Activated CD8-positive, alpha-beta memory T cell treated with anti-CD3 and anti-CD28 coated beads, Interleukin-2, amount 10 ng/mL, durations not matched to agents 7 days and 5 days (primary cell): ENCODE data around the gene SYCP2L. TPM values are rescaled to one million over a fixed set of nuclear protein-coding genes. Genes with fewer than 3 reads are reported as not detected.

Experiments used
- ATAC-seq: fragments of 150-1000 bp; cut with Tn5 transposase; one replicate; pipeline ENCODE4 v1.10.0; 2021; ENCODE audit warnings: moderate library complexity
- CTCF ChIA-PET: fragments of 350-600 bp; sonication (Branson Sonifier 250); formaldehyde crosslinking; loops from one replicate; lab custom pipeline; 2021; ENCODE audit warnings: antibody characterized with exemption; lab: Charles Lee
- DNase-seq: peaks from one replicate; pipeline ENCODE4 v3.0.0-alpha.2; 2020
- H3K27ac Mint-ChIP-seq: one replicate; pipeline ENCODE4 v1.8.0; 2021; ENCODE audit warnings: mild to moderate bottlenecking, mixed read lengths
- H3K27me3 Mint-ChIP-seq: one replicate; pipeline ENCODE4 v1.8.0; 2021; ENCODE audit warnings: mixed read lengths
- H3K36me3 Mint-ChIP-seq: one replicate; pipeline ENCODE4 v1.8.0; 2021; ENCODE audit warnings: mild to moderate bottlenecking, mixed read lengths
- H3K4me1 Mint-ChIP-seq: one replicate; pipeline ENCODE4 v1.8.0; 2021; ENCODE audit warnings: mixed read lengths
- H3K4me3 Mint-ChIP-seq: one replicate; pipeline ENCODE4 v1.8.0; 2021; ENCODE audit warnings: mild to moderate bottlenecking, moderate library complexity, mixed read lengths
- H3K9me3 Mint-ChIP-seq: one replicate; pipeline ENCODE4 v1.8.0; 2022; ENCODE audit warnings: low read depth, mixed read lengths
- total RNA-seq, 2 experiments: library from RNA; stranded (reverse); gene quantifications; one replicate each; pipeline ENCODE4 v1.2.3, GENCODE V29; 2021

Gene SYCP2L
- total RNA-seq, 2 experiments from 2014 or later = 0.37 to 0.64 TPM

DNA sequence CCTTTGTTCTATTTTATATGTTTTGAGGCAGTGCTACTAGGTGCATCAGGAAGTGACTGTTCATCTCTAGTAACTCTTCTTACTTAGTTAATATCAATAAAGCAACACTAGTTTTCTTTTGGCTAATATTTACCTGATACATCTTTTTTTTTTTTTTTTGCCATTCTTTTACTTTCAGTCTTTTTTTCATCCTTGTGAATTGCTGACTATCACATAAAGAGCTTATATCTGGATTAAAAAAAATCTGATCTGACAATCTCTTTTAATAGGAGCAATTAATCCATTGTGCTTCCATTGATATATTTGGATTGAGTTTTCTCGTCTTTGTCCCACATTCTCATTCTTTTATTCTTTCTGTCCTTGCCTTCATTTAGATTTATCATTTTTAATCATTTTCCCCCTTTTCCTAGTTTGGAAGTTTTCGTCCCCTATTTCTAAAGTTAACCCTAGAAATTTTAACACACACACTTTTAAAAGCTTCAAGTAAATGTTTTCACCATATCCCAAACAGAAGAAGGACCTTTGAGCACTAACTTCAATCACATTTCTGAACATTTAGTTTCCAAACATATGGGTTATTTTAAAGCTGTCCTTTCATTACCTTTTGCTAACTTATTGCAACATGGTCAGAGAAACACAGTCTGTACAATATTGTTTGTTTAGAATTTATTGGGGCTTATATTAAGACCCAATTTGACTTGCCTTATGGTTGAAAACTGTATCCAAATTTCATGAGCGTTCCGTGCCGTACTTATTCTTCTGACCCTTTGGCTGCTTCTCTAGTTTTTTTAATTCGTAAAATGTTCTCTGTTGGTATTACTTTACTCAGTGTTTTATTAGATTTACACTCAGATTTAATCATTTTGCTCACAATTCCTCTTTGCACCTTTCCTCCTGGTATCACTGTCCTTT is 63.0 kb downstream of the SYCP2L start:
- ATAC-seq (no peak), DNase-seq (no peak)
- Mint-ChIP-seq H3K4me1 (peaks cover 1% of the 10 kb centered on the region), H3K9me3 (no peaks in the 10 kb centered on the region), H3K27ac (no peak overlapping the region), H3K27me3 (peaks cover 27% of the 10 kb centered on the region), H3K36me3 (no peaks in the 10 kb centered on the region), H3K4me3 (no peak overlapping the region)
- CTCF ChIA-PET = interaction anchor here (1.1 to 1.2 kb wide), 2 partner anchors 11 to 119 kb away, joined by 4 read pairs; no protein-coding TSS in a partner anchor

DNA sequence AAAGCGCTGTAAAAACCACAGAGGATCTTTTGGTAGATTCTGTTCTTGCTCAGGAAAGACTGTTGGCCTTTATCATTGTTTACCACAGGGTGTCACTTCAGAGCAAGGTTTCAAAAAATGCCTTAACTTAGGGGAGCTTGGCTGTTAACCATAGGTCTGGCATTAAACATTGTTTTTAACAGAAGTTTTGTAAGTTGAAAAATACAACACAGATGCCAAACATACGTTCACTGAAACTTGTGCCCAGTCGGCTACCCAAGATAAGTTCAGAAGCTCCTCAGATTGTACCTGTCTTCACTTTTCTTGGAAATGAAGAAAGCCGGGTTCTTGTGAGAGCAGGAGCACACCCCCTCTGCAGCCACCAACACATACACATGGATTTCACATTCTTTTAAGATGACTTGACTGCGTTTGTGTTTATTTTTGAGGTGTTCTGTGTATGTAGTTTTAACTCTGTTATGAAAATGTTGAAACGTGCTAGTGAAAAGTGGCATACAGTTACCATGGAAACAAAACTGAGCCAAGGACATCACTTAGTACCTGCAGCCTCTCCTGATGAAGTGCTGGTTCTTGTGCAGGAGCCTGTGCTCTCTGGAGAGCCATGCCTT is 64.9 kb downstream of the SYCP2L start:
- CTCF ChIA-PET = interaction anchor here (1.2 to 1.8 kb wide), 3 partner anchors 9 to 624 kb away, joined by 3 to 7 read pairs (median 4); no protein-coding TSS in a partner anchor
- H3K36me3 Mint-ChIP-seq = no peaks in the 10 kb centered on the region
- ATAC-seq (no peak), DNase-seq (no peak)
- no peak overlapping the region for H3K4me3 Mint-ChIP-seq
- H3K27me3 Mint-ChIP-seq = peaks cover 19% of the 10 kb centered on the region
- H3K9me3 Mint-ChIP-seq = no peaks in the 10 kb centered on the region
- H3K27ac Mint-ChIP-seq = no peak overlapping the region
- peaks cover 1% of the 10 kb centered on the region for H3K4me1 Mint-ChIP-seq

- CTCF ChIA-PET = interaction anchor here (0.6 to 3.5 kb wide), 20 partner anchors 8 to 621 kb away, joined by 3 to 24 read pairs (median 4); no protein-coding TSS in a partner anchor
- Mint-ChIP-seq H3K9me3 (no peaks in the 10 kb centered on the region), H3K36me3 (no peaks in the 10 kb centered on the region)
Measured at GRCh38 chr6:10954590-10955010, 67.7 kb downstream of the SYCP2L start.

GRCh38 chr6:10956776-10957175 is 69.9 kb downstream of the SYCP2L start:
- Mint-ChIP-seq H3K27me3 (peaks cover 20% of the 10 kb centered on the region), H3K4me1 (peaks cover 1% of the 10 kb centered on the region), H3K4me3 (no peak overlapping the region), H3K9me3 (no peaks in the 10 kb centered on the region), H3K27ac (no peak overlapping the region), H3K36me3 (no peaks in the 10 kb centered on the region)
- CTCF ChIA-PET = no interaction called here
- DNase-seq (no peak), ATAC-seq (no peak)

More at GRCh38 chr6:10954590-10955010, 67.7 kb downstream of the SYCP2L start:
- H3K4me3 Mint-ChIP-seq = no peak overlapping the region
- H3K27ac Mint-ChIP-seq = no peak overlapping the region
- H3K27me3 Mint-ChIP-seq = peaks cover 18% of the 10 kb centered on the region
- peak; percentile 80 for ATAC-seq
- H3K4me1 Mint-ChIP-seq = peaks cover 1% of the 10 kb centered on the region
- DNase-seq = peak; percentile 82

GRCh38 chr6:10957414-10957886 is 70.6 kb downstream of the SYCP2L start:
- no peaks in the 10 kb centered on the region for H3K36me3 Mint-ChIP-seq
- no peak overlapping the region for H3K4me3 Mint-ChIP-seq
- H3K27ac Mint-ChIP-seq = no peak overlapping the region
- H3K9me3 Mint-ChIP-seq = no peaks in the 10 kb centered on the region
- ATAC-seq (no peak), DNase-seq (no peak)
- CTCF ChIA-PET = interaction anchor here (1.0 kb wide), 1 partner anchor 111 kb away, joined by 4 read pairs; no protein-coding TSS in a partner anchor
- H3K27me3 Mint-ChIP-seq = peaks cover 22% of the 10 kb centered on the region
- peaks cover 1% of the 10 kb centered on the region for H3K4me1 Mint-ChIP-seq

GRCh38 chr6:10960171-10960570 is 73.3 kb downstream of the SYCP2L start:
- DNase-seq (no peak), ATAC-seq (no peak)
- H3K4me1 Mint-ChIP-seq = peaks cover 2% of the 10 kb centered on the region
- no peak overlapping the region for H3K27ac Mint-ChIP-seq
- H3K36me3 Mint-ChIP-seq = no peaks in the 10 kb centered on the region
- no peak overlapping the region for H3K4me3 Mint-ChIP-seq
- H3K27me3 Mint-ChIP-seq = peaks cover 27% of the 10 kb centered on the region
- CTCF ChIA-PET = interaction anchor here (1.8 kb wide), 1 partner anchor 10 kb away, joined by 4 read pairs; no protein-coding TSS in a partner anchor
- no peaks in the 10 kb centered on the region for H3K9me3 Mint-ChIP-seq

- ATAC-seq = no peak
- Mint-ChIP-seq H3K4me1 (peaks cover 2% of the 10 kb centered on the region), H3K27me3 (peaks cover 31% of the 10 kb centered on the region), H3K27ac (no peak overlapping the region), H3K36me3 (no peaks in the 10 kb centered on the region), H3K9me3 (no peaks in the 10 kb centered on the region), H3K4me3 (no peak overlapping the region)
- CTCF ChIA-PET = interaction anchor here (1.8 kb wide), 1 partner anchor 12 kb away, joined by 4 read pairs; no protein-coding TSS in a partner anchor
- DNase-seq = no peak
Measured at GRCh38 chr6:10961837-10962236, 75.0 kb downstream of the SYCP2L start.

GRCh38 chr6:10962673-10963072 is 75.8 kb downstream of the SYCP2L start:
- CTCF ChIA-PET = interaction anchor here (1.3 kb wide), 1 partner anchor 8 kb away, joined by 6 read pairs; no protein-coding TSS in a partner anchor
- Mint-ChIP-seq H3K27ac (no peak overlapping the region), H3K9me3 (no peaks in the 10 kb centered on the region), H3K4me1 (peaks cover 2% of the 10 kb centered on the region), H3K27me3 (peaks cover 25% of the 10 kb centered on the region), H3K4me3 (no peak overlapping the region), H3K36me3 (no peaks in the 10 kb centered on the region)
- DNase-seq = no peak
- no peak for ATAC-seq

- CTCF ChIA-PET = interaction anchor here (1.3 kb wide), 1 partner anchor 8 kb away, joined by 6 read pairs; no protein-coding TSS in a partner anchor
- ATAC-seq = no peak
- H3K27me3 Mint-ChIP-seq = peaks cover 25% of the 10 kb centered on the region
- H3K27ac Mint-ChIP-seq = no peak overlapping the region
- H3K9me3 Mint-ChIP-seq = no peaks in the 10 kb centered on the region
- H3K4me1 Mint-ChIP-seq = peaks cover 2% of the 10 kb centered on the region
- no peaks in the 10 kb centered on the region for H3K36me3 Mint-ChIP-seq
- H3K4me3 Mint-ChIP-seq = no peak overlapping the region
- no peak for DNase-seq
Measured at GRCh38 chr6:10963113-10963512, 76.3 kb downstream of the SYCP2L start.

GRCh38 chr6:10964684-10965083 is 77.8 kb downstream of the SYCP2L start:
- H3K4me1 Mint-ChIP-seq = peaks cover 2% of the 10 kb centered on the region
- DNase-seq (no peak), ATAC-seq (no peak)
- H3K4me3 Mint-ChIP-seq = no peak overlapping the region
- H3K27me3 Mint-ChIP-seq = peaks cover 25% of the 10 kb centered on the region
- H3K36me3 Mint-ChIP-seq = no peaks in the 10 kb centered on the region
- no peaks in the 10 kb centered on the region for H3K9me3 Mint-ChIP-seq
- no peak overlapping the region for H3K27ac Mint-ChIP-seq
- CTCF ChIA-PET = no interaction called here

DNA sequence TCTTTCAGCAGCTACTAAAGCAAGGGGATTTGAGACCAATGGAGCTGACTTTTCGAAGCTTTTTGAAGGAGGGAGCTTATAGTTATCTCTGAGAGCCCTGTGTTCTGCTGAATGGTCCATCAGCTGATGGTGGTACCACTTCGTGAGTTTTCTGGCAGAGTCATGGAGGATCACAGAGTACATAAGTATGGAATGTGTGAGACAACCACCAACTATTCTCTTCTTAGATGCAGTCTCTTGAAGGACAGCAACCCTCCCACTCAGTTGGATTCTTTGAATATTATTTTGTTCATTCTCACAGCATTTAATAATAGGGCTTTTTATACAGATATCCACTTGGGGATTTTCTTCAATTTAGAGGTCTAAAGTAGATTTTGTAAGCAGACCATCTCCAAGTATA is 81.9 kb downstream of the SYCP2L start:
- no peaks in the 10 kb centered on the region for H3K36me3 Mint-ChIP-seq
- H3K9me3 Mint-ChIP-seq = no peaks in the 10 kb centered on the region
- no peak overlapping the region for H3K27ac Mint-ChIP-seq
- peaks cover 2% of the 10 kb centered on the region for H3K4me1 Mint-ChIP-seq
- DNase-seq = no peak
- CTCF ChIA-PET = no interaction called here
- ATAC-seq = no peak
- peaks cover 8% of the 10 kb centered on the region for H3K27me3 Mint-ChIP-seq
- H3K4me3 Mint-ChIP-seq = no peak overlapping the region

DNA sequence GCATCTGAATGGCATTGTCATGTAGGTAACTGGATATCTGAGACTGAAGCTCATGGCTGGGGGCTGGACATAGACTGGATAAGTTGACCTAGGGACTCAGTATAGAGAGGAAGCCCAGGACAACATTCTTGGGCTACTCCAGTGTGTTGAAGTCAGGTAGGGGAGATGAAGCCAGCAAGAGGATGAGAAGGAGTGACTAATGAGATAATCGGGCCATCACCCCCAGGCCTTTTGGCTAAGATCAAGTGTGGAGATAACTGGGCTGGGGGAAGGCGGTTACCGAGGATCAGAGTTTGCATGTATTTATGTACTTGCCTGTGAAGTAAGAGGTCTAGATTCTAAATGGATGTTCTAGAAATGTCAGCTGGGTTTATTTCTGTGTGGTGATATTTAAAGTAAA is 83.9 kb downstream of the SYCP2L start:
- Mint-ChIP-seq H3K36me3 (no peaks in the 10 kb centered on the region), H3K4me1 (no peaks in the 10 kb centered on the region), H3K4me3 (no peak overlapping the region), H3K27me3 (no peaks in the 10 kb centered on the region), H3K9me3 (no peaks in the 10 kb centered on the region), H3K27ac (no peak overlapping the region)
- CTCF ChIA-PET = interaction anchor here (1.1 kb wide), 1 partner anchor 9 kb away, joined by 3 read pairs; no protein-coding TSS in a partner anchor
- ATAC-seq (no peak), DNase-seq (no peak)

DNA sequence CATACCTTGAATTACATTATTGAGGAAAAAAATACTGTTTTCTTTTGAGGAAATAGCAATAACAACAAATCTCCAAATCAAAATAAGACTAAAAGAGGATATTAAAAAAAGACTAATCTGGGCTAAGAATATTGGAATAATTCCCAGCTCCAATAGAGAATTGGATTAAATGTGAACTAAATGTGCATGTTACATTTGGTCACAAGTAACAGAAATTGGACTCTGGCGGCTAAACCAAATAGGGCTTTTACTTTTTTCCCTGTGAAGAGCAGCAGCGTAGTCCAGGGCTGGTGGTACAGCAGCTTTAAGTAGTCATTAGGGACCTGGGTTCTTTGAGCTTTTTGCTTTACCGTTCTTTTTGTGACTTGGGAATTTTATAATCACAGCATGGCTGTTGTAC is 85.3 kb downstream of the SYCP2L start:
- Mint-ChIP-seq H3K27me3 (no peaks in the 10 kb centered on the region), H3K4me3 (no peak overlapping the region), H3K4me1 (no peaks in the 10 kb centered on the region), H3K27ac (no peak overlapping the region), H3K9me3 (no peaks in the 10 kb centered on the region), H3K36me3 (no peaks in the 10 kb centered on the region)
- ATAC-seq (no peak), DNase-seq (no peak)
- CTCF ChIA-PET = no interaction called here
